ENCODE measurements around the gene AOPEP.

Gene AOPEP

DNA sequence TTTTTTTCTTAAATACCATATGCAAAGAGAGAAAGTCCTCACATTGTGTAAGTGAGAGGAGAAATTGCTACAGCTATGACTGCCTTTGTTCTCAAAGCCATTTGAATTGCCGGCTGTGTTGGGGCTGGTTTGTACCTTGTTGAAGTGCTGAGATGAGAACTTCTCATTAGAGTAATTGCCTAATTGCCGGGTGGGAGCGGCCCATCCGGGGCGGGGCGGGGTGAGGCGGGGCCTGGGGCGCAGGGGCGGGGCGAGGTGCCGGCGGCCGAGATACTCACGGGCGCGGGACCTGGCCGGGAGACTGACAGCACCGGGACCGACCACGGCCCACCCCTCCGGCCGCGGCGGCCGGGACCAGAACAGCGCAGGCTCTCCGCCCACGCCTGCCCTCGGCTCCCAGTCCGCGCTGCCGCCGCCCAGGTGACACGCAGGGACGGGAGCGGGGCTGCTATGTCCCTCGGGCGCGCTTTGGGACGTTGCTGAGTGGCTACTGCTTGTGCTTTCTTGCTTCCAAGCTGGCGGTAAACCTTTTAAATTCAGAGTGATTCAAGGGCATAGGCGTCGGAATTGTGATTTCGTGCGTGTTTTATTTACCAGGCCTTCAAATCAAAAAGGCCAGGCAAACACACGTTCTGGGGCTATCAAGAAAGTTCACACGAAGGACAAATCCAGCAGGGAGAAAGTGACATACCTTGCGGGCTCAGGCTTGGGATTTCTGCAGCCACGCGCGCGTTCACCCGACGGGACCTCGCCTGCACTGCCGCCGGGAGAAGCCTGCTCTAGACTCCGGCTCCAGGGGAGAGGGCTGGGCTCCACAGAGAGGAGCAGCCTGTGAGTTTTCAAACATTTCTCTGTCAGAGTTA lies 322.0 kb downstream of the AOPEP start:
- DNase-seq = no peak

DNA sequence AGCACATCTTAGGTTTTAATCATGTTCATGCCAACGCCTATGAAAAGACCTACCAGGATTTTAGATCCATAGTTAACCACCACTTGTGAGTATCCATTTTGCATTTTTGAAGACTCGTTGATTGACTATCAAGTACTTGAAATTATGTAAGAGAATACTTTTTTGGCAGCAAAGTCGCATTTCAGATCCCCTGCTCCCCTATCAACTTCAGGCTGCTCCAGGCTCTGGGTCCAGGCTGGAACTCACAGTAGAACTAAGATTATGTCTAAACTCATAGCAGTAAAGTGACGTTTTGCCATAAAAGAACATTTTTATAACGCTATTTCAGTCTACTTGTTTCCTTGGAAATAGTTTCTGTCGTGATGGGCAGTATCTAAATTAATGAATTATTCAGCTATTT lies 323.3 kb downstream of the AOPEP start:
- no peak for DNase-seq

GRCh38 chr9:95053611-95054570 lies 327.4 kb downstream of the AOPEP start:
- no peak for DNase-seq

- no peak for DNase-seq
Observed at GRCh38 chr9:95055334-95055850, 328.9 kb downstream of the AOPEP start.

- no peak for DNase-seq
Observed at GRCh38 chr9:95055851-95056551, 329.5 kb downstream of the AOPEP start.

- DNase-seq = no peak
Observed at GRCh38 chr9:95057101-95057500, 330.6 kb downstream of the AOPEP start.

- DNase-seq = no peak
Observed at GRCh38 chr9:95058121-95058785, 331.8 kb downstream of the AOPEP start.

- no peak for DNase-seq
Observed at GRCh38 chr9:95058795-95059386, 332.4 kb downstream of the AOPEP start.

DNA sequence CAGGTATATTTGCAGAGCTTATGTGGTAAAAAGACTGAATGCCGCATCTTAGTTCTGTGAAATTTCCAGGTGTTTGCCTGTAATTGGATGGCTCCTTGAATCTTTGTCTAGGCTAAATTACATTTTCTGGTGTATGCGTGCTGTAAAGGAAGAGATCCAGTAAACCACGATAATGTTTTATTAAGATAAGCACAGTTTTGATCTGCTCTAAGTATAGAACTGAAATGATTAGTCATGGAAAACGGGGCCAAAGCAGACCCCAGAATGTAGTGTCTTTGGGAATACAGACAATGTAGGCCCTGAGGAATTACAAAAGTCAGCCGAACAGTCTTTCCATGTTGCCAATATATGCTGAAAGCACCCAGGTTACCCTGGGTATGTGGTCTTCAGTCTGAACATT lies 333.7 kb downstream of the AOPEP start:
- DNase-seq = no peak

GRCh38 chr9:95060916-95061315 lies 334.4 kb downstream of the AOPEP start:
- no peak for DNase-seq

GRCh38 chr9:95061916-95062595 lies 335.6 kb downstream of the AOPEP start:
- no peak for DNase-seq

DNA sequence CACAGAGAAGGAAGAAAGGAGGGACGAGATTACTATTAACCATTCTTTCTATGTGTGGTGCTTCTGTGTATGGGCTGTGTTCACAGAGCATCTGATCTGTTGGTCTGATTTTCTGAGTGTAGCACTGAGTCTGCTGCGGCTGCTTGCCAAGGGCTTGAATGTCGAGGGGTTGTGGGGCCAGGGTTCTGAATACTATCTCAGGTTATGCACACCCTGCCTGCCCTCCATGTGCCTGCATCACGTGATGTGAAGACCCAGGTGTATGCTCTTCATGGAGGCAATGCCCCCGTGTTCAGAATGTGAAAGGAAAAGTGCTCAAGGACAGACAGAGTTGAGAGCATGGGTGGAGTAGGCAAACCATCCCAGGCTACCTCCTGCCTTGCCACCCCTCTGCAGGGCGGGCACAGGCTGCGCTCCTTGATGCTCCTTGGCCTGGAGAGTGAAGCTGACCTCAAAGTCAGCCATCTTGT lies 336.1 kb downstream of the AOPEP start:
- no peak for DNase-seq

DNA sequence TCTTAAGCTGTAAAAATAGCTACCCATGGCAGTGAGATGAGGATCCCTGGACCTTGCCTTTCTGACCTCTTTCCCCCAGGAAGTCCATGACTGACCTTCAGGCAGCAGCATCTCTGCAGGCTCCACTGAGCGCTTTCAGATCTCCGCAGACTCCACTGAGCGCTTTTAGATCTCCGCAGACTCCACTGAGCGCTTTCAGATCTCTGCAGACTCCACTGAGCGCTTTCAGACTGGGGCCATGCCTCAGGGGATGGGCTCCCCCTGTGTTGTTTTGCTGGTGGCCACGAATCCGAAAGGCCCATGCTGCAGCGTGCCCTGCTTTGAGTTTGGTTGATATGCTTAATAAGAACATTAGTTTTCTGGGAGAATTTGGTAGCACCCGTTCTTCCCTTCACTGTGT lies 336.8 kb downstream of the AOPEP start:
- DNase-seq = no peak

DNA sequence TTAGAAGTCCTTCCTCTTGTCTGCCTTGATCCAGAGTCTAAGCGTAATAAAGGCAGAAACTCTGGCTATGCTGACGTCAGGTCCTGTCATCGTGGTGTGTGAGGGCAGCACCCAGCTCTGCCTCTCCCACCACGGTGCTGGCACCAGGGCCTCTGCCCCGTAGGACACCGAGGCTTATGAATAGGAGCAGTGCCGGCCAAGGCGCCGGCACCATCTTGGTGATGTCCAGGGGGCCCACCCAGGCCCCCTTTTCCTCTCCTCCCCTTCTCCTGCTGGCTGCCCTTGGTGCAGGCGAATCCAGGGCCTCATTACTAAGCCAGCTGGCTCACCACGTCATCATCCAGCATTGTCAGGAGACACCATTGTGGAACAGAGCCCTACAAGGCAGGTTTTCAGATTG lies 338.7 kb downstream of the AOPEP start:
- no peak for DNase-seq

- no peak for DNase-seq
Observed at GRCh38 chr9:95067057-95067456, 340.6 kb downstream of the AOPEP start.

DNA sequence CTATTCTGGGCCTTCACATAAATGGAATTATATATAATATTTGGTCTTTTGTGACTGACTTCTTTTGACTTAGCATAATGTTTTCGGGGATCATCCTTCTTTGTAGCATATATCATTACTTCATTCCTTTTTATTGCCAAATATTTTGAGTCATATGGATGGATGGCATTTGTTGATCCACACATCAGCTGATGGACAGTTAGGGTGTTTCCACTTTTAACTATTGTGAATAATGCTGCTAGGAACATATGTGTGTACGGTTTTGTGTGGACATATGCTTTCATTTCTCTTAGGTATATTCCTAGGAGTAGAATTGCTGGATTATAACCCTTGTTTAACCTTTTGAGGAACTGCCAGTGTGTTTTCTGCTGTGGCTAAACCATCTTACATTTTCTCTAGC lies 341.4 kb downstream of the AOPEP start:
- no peak for DNase-seq

DNA sequence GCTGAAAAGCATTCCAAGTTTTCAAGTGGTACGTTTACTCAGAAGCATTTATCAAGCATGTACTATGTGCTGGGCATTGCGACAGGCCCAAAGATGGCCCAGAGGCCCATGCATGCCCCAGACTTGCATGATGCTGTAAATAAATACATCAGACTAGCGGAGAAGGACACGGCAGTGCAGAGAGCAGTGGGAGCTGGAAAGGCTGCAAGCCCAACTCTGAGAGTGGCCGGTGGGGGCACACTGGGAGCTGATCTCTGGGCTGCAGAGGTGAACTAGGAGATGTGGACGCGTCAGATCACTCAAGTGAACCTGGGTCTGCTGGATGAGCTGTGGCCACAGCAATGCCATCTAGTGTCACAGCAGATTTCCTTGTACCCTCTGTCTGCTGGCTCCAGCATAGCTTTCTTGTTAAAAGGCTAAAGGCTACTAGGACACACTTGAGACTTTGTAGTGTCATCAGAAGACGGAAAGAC lies 344.1 kb downstream of the AOPEP start:
- no peak for DNase-seq

- DNase-seq = no peak
Observed at GRCh38 chr9:95071450-95071849, 345.0 kb downstream of the AOPEP start.

GRCh38 chr9:95071925-95072324 lies 345.4 kb downstream of the AOPEP start:
- DNase-seq = no peak

DNA sequence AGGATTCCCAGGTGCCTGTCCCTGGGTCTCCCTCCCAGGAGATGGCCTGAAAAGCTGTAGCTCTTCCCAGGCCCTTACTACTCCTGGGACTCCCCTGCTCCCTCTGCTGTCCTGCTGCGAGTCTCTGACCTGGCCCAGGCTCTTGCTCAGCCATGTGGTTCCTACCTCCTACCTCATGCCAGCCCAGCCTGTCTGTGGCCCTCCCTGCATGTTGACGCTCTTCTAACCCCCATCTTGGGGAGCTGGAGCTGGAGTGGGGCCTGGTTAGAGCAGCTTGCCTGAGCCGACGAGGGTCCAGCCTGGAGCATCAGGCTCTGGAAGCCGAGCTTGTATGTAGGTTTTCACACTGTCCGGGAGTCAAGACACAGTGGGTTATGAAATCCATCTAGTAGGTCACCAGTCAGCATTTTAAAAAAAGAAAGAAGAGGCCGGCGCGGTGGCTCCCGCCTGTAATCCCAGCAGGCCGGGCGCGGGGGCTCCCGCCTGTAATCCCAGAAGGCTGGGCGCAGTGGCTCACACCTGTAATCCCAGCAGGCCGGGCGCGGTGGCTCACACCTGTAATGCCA lies 346.6 kb downstream of the AOPEP start:
- DNase-seq = no peak

DNA sequence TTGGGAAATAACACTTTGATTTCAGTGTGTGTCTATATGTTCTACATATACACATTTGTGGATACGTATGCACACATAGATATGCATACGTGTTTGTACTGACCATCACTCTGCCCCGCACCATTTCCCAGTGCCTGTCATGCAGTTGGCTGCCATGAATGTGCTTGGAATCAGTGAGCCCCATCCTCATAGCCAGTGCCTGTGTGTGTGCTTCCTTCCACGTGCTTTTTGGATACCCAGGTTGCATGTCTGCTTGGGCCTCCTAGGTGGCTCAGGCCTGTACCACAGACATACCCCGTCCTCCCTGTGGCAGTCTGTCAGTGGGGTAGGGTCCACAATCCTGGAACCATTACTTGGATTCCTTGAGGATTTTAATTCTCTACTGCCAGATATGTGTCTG lies 347.4 kb downstream of the AOPEP start:
- no peak for DNase-seq

All from NCI-H510A (cell line).